ENCODE data around the gene CDK18.

CDK18 gene

DNA sequence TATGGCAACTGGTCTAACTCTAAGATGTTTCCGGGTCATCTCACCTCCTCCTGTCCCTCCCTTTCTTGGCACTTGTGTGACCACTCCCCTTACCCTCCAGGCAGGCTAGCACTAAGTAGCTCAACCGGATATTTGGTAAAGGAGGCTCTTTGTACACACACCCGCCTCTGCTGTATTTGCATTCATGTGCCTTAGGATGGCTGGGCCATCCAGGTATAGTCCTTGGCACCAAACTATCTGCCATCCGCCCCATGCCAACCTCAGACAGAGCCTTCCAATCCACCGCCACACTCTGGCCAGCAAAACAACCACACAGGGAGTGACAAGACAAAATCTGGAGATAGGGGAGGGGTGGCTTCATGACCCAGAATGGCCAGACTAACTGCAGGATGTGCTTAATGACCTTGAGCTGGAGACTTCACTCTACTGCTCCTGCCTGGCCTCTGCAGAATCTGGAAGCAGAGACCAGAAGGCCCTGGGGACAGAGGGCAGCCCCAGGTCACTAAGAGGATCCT lies 59.5 kb downstream of the CDK18 start:
- DNase-seq (ENCODE audit: low read depth in 2 of 2) = no peak
- TF ChIP-seq, protein P1, sequence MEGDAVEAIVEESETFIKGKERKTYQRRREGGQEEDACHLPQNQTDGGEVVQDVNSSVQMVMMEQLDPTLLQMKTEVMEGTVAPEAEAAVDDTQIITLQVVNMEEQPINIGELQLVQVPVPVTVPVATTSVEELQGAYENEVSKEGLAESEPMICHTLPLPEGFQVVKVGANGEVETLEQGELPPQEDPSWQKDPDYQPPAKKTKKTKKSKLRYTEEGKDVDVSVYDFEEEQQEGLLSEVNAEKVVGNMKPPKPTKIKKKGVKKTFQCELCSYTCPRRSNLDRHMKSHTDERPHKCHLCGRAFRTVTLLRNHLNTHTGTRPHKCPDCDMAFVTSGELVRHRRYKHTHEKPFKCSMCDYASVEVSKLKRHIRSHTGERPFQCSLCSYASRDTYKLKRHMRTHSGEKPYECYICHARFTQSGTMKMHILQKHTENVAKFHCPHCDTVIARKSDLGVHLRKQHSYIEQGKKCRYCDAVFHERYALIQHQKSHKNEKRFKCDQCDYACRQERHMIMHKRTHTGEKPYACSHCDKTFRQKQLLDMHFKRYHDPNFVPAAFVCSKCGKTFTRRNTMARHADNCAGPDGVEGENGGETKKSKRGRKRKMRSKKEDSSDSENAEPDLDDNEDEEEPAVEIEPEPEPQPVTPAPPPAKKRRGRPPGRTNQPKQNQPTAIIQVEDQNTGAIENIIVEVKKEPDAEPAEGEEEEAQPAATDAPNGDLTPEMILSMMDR (IDR thresholded peaks at IDR 0.05; ENCODE audit: low read depth, low read length) = no peak
- no peak overlapping the region for H3K4me3 ChIP-seq (replicated peaks in 1 of 2; ENCODE audit: low read depth in 2 of 2, low read length in 2 of 2)

DNA sequence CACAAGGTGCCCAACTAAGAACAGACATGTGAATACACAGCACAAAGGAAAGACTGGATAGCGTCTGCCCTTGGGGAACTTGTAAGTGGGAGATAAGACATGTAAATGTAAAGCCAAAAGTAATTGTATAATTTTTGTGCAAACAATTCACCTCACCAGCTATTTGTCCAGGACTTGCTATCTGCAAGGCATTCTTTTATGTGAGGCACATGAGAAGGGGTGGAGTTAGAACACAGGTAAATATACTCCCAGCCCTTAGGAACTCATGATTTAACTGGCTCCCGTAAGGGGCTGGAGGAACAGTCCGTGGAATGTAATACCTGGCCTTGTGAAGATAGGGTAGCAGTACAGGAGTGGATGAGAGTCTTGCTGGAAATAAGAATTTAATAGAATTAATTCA lies 61.3 kb downstream of the CDK18 start:
- TF ChIP-seq, protein P1 (IDR thresholded peaks at IDR 0.05; ENCODE audit: low read depth, low read length) = no peak
- no peak overlapping the region for H3K4me3 ChIP-seq (replicated peaks in 1 of 2; ENCODE audit: low read depth in 2 of 2, low read length in 2 of 2)
- DNase-seq (ENCODE audit: low read depth in 2 of 2) = no peak

DNA sequence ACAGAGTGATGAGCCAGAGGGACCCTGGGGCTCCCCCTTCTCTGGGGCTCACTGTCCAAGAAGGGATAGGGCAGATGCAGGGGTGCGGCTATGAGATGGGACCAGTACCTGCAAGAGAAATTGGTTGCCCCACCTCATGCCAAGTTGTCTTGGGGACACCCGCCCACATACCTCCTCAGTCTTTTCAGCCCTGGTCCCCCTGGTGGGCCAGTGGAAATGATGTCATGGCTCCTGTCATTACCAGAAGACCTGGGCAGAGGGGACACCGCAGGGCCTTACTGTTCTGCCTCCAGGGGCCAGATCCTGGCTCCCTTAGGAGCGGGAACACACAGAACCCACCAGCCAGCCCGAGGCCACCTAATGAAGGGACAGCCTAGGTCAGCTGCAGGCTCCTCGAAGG lies 63.2 kb downstream of the CDK18 start:
- no peak for DNase-seq (ENCODE audit: low read depth in 2 of 2)
- TF ChIP-seq, protein P1 (IDR thresholded peaks at IDR 0.05; ENCODE audit: low read depth, low read length) = no peak
- H3K4me3 ChIP-seq (replicated peaks in 1 of 2; ENCODE audit: low read depth in 2 of 2, low read length in 2 of 2) = no peak overlapping the region

DNA sequence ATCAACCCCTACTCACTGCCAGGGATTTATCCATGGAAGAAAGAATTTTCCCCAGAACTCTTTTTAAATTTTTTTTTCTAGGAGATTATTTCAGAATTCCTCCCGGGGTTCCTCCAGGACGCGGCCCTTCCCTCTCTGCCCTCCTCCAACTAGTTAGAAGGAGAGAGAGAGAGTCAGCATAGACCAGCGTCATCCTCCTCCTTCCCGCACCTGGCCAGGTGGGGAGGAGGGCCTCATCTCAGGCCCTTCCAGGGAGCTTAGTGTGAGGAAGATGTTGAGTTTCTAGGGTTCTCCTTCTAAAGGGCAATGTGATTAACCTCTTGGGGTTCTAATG lies 63.6 kb downstream of the CDK18 start:
- no peak overlapping the region for H3K4me3 ChIP-seq (replicated peaks in 1 of 2; ENCODE audit: low read depth in 2 of 2, low read length in 2 of 2)
- DNase-seq (ENCODE audit: low read depth in 2 of 2) = no peak
- TF ChIP-seq, protein P1 (IDR thresholded peaks at IDR 0.05; ENCODE audit: low read depth, low read length) = no peak

DNA sequence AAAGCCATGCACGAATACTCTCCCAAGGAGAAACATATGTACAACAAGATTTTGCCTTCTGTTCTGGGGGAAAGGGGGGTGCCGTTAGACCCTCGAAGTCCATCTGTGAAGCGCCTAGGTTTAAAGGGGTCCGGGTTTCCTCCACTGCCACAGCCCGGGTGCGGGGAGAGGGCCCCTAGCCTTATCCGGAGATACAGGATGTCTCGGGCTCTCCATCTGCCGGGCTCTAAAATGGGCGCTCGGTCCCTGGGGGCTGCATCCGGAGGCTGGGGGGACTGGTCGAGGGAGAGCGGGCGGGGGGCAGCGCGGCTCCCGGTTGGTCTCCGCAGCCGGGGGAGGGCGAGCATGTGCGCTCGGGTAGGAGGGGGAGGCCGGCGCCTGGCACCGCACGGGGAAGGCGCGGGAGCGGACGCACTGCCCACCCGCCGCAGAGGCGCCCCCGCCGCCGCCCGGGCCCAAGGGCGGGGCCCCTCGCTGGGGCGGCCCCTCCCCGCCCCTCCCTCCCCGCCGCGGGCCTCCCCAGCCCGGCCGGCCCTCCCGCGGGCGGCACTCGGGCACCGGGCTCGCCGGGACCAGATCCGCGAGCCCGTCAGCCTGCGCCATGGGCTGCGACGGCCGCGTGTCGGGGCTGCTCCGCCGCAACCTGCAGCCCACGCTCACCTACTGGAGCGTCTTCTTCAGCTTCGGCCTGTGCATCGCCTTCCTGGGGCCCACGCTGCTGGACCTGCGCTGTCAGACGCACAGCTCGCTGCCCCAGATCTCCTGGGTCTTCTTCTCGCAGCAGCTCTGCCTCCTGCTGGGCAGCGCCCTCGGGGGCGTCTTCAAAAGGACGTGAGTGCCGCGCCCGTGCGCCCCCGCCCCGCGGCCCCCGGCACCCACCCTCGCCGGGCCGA lies 64.2 kb downstream of the CDK18 start:
- H3K4me3 ChIP-seq (replicated peaks in 1 of 2; ENCODE audit: low read depth in 2 of 2, low read length in 2 of 2) = no peak overlapping the region
- TF ChIP-seq, protein P1 (IDR thresholded peaks at IDR 0.05; ENCODE audit: low read depth, low read length) = no peak
- DNase-seq (ENCODE audit: low read depth in 2 of 2) = peak in 1 of 2 donors; percentile 27

DNA sequence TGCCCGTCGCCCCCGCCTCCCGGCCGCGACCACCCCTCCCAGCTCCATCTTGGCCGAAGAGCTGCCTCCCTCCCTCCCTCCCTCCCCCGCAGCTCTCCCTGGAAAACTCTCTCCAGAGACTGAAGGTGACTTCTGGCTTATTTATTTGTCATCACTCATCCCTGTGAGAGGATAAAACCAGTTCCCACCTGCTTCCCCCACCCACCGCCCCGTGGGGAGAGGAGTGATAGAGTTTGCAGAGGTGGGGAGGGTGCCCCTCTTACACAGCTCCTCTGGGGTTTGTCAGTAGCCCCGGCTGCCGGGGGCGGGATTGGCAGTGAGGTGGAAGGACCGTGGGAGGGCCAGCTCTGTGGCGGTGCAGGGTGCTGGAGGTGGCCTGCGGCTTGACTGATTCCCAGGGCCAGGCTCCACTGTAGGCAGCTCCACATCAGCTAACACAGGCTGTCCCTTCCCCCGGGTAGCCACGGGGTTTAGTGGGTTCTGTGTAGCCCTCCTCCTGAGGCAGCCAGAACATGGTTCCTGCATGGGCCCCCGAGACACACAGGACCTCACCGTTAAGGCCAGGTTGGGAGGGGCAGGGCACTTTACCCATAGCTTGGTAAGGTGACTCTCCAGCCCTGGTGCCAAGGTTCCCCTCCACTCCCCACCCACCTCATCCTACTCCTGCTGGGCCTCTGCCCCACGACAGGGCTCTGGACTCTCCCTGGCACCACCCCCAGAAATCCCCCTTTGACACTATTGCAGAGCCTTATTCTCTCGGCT lies 65.1 kb downstream of the CDK18 start:
- no peak overlapping the region for H3K4me3 ChIP-seq (replicated peaks in 1 of 2; ENCODE audit: low read depth in 2 of 2, low read length in 2 of 2)
- no peak for DNase-seq (ENCODE audit: low read depth in 2 of 2)
- TF ChIP-seq, protein P1 (IDR thresholded peaks at IDR 0.05; ENCODE audit: low read depth, low read length) = no peak
